Neural cell (in vitro differentiated cells): ENCODE results near the gene RPS15. TPM values are rescaled to one million over a fixed set of nuclear protein-coding genes. Genes with fewer than 3 reads are reported as not detected.

ENCODE experiments used
- H2AFZ ChIP-seq: fragments of 200-600, 300-800 bp; sonication (generic), shearing (Covaris generic); 2 replicates; pipeline ENCODE4 v1.6.0; 2014; ENCODE audit warnings: low read depth, mild to moderate bottlenecking, antibody characterized with exemption, low read length, moderate library complexity
- H3F3A ChIP-seq: fragments of 200-600 bp; shearing (Covaris generic); 2 replicates; pipeline ENCODE4 v1.6.1; 2016; ENCODE audit warnings: mild to moderate bottlenecking, moderate library complexity, mixed read lengths, antibody characterized with exemption, low read length; ENCODE audit not compliant: insufficient read depth, poor library complexity, severe bottlenecking
- H3K27ac ChIP-seq: fragments of 200-600, 300-800 bp; sonication (generic), shearing (Covaris generic); 2 replicates; pipeline ENCODE4 v1.5.1; 2014; ENCODE audit warnings: mild to moderate bottlenecking, low read length, moderate library complexity
- H3K27me3 ChIP-seq: fragments of 300-800, 200-600 bp; sonication (generic), shearing (Covaris generic); 2 replicates; pipeline ENCODE4 v1.6.0; 2014; ENCODE audit warnings: mild to moderate bottlenecking, low read depth, low read length, moderate library complexity; ENCODE audit not compliant: insufficient read depth
- H3K36me3 ChIP-seq: fragments of 300-800, 200-600 bp; sonication (generic), shearing (Covaris generic); 2 replicates; pipeline ENCODE4 v1.5.1; 2014; ENCODE audit warnings: mild to moderate bottlenecking, antibody characterized with exemption, low read length, moderate library complexity; ENCODE audit not compliant: insufficient read depth
- H3K4me2 ChIP-seq: fragments of 300-800, 200-600 bp; sonication (generic), shearing (Covaris generic); 2 replicates; pipeline ENCODE4 v1.6.0; 2014; ENCODE audit warnings: mild to moderate bottlenecking, low read length
- H3K4me3 ChIP-seq: fragments of 300-800, 200-600 bp; sonication (generic), shearing (Covaris generic); 2 replicates; pipeline ENCODE4 v1.5.1; 2014; ENCODE audit warnings: mild to moderate bottlenecking, low read length, moderate library complexity
- H3K79me2 ChIP-seq: fragments of 200-600 bp; shearing (Covaris generic); replicated peaks from 2 replicates; pipeline ENCODE4 v1.6.0; 2014; ENCODE audit warnings: mild to moderate bottlenecking, low read length, moderate library complexity; ENCODE audit not compliant: insufficient read depth
- H3K9ac ChIP-seq: fragments of 300-800, 200-600 bp; sonication (generic), shearing (Covaris generic); 2 replicates; pipeline ENCODE4 v1.6.1; 2016; ENCODE audit warnings: mild to moderate bottlenecking, low read length, mixed read lengths
- H3K9me2 ChIP-seq: fragments of 200-600 bp; shearing (Covaris generic); 2 replicates; pipeline ENCODE4 v1.6.1; 2016; ENCODE audit warnings: mild to moderate bottlenecking, low read length, mixed read lengths; ENCODE audit not compliant: insufficient read depth
- H3K9me3 ChIP-seq: fragments of 200-600, 300-800 bp; sonication (generic), shearing (Covaris generic); 2 replicates; pipeline ENCODE4 v1.6.1; 2016; ENCODE audit warnings: mild to moderate bottlenecking, mixed run types, low read length, moderate library complexity, mixed read lengths
- H4K20me1 ChIP-seq: fragments of 200-600 bp; shearing (Covaris generic); 2 replicates; pipeline ENCODE4 v1.6.1; 2016; ENCODE audit warnings: mild to moderate bottlenecking, mixed run types; ENCODE audit not compliant: insufficient read depth
- EP300 ChIP-seq: fragments of 450-650 bp; conservative IDR thresholded peaks from 2 replicates; pipeline ENCODE4 v1.6.1; 2014; ENCODE audit warnings: antibody characterized with exemption, mild to moderate bottlenecking, moderate library complexity; ENCODE audit not compliant: poor library complexity, severe bottlenecking
- EZH2 ChIP-seq: fragments of 200-600, 300-800 bp; shearing (Covaris generic), sonication (generic); IDR thresholded peaks from 2 replicates; pipeline ENCODE4 v1.6.1; 2014; ENCODE audit warnings: antibody characterized with exemption, low read length, borderline replicate concordance, mild to moderate bottlenecking; ENCODE audit not compliant: insufficient read depth, poor library complexity, severe bottlenecking
- MXI1 ChIP-seq: fragments of 450-650 bp; conservative IDR thresholded peaks from 2 replicates; pipeline ENCODE4 v1.6.1; 2014; ENCODE audit warnings: antibody characterized with exemption, mild to moderate bottlenecking; ENCODE audit not compliant: poor library complexity, severe bottlenecking
- POLR2AphosphoS5 ChIP-seq: IDR thresholded peaks from 2 replicates; pipeline ENCODE4 v1.6.1; 2012
- RAD21 ChIP-seq: fragments of 450-650 bp; conservative IDR thresholded peaks from 2 replicates; pipeline ENCODE4 v1.6.1; 2014; ENCODE audit warnings: antibody characterized with exemption, mild to moderate bottlenecking, moderate library complexity
- polyA plus RNA-seq: library from polyadenylated mRNA; depleted of rRNA; stranded (reverse); fragments of >200 nt; gene quantifications from 2 replicates; pipeline ENCODE4 v1.2.3, GENCODE V29; 2014
- TF ChIP-seq, protein P1 (sequence below): fragments of 450-650 bp; IDR thresholded peaks from 2 replicates; pipeline ENCODE4 v1.5.1; 2014; ENCODE audit warnings: antibody characterized with exemption, mild to moderate bottlenecking, moderate library complexity; ENCODE audit not compliant: poor library complexity, severe bottlenecking
- TF ChIP-seq, protein P2 (sequence below): IDR thresholded peaks from 2 replicates; pipeline ENCODE4 v1.6.1; 2012; ENCODE audit warnings: borderline replicate concordance

RPS15 gene
- polyA plus RNA-seq, 1 donor from 2014 or later: 591 TPM

GRCh38 chr19:1465191-1466016, 27.2 kb downstream of the RPS15 start:
- H3K79me2 ChIP-seq: peaks cover 5% of the 10 kb centered on the region
- H3F3A ChIP-seq: no peaks in the 10 kb centered on the region
- H2AFZ ChIP-seq: no peak overlapping the region
- no peak overlapping the region for H3K4me3 ChIP-seq
- peaks cover 39% of the 10 kb centered on the region for H4K20me1 ChIP-seq
- no peak overlapping the region for H3K27ac ChIP-seq
- no peaks in the 10 kb centered on the region for H3K9me2 ChIP-seq
- no peaks in the 10 kb centered on the region for H3K9me3 ChIP-seq
- no peak overlapping the region for H3K4me2 ChIP-seq
- H3K9ac ChIP-seq: no peak overlapping the region
- peaks cover 6% of the 10 kb centered on the region for H3K36me3 ChIP-seq
- no peaks in the 10 kb centered on the region for H3K27me3 ChIP-seq
- TF ChIP-seq, protein P1, sequence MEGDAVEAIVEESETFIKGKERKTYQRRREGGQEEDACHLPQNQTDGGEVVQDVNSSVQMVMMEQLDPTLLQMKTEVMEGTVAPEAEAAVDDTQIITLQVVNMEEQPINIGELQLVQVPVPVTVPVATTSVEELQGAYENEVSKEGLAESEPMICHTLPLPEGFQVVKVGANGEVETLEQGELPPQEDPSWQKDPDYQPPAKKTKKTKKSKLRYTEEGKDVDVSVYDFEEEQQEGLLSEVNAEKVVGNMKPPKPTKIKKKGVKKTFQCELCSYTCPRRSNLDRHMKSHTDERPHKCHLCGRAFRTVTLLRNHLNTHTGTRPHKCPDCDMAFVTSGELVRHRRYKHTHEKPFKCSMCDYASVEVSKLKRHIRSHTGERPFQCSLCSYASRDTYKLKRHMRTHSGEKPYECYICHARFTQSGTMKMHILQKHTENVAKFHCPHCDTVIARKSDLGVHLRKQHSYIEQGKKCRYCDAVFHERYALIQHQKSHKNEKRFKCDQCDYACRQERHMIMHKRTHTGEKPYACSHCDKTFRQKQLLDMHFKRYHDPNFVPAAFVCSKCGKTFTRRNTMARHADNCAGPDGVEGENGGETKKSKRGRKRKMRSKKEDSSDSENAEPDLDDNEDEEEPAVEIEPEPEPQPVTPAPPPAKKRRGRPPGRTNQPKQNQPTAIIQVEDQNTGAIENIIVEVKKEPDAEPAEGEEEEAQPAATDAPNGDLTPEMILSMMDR: peak; percentile 26
- TF ChIP-seq POLR2AphosphoS5 (peak; percentile 15), EZH2 (no peak)

DNA sequence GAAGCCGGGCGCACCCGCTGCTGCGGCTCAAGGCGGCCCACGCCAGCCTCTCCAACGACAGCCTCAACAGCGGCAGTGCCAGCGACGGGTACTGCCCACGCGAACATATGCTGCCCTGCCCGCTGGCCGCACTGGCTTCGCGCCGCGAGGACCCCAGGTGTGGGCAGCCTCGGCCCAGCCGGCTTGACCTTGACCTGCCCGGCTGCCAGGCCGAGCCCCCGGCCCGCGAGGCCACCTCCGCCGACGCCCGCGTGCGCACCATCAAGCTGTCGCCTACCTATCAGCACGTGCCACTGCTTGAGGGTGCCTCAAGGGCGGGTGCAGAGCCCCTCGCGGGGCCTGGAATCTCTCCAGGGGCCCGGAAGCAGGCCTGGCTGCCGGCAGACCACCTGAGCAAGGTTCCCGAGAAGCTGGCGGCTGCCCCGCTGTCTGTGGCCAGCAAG, 27.8 kb downstream of the RPS15 start:
- no peak overlapping the region for H3K4me3 ChIP-seq
- no peak overlapping the region for H2AFZ ChIP-seq
- H3K9me2 ChIP-seq: no peaks in the 10 kb centered on the region
- H3K27me3 ChIP-seq: no peaks in the 10 kb centered on the region
- H3F3A ChIP-seq: no peaks in the 10 kb centered on the region
- H3K79me2 ChIP-seq: peaks cover 5% of the 10 kb centered on the region
- H4K20me1 ChIP-seq: peaks cover 39% of the 10 kb centered on the region
- no peaks in the 10 kb centered on the region for H3K36me3 ChIP-seq
- H3K27ac ChIP-seq: no peak overlapping the region
- no peaks in the 10 kb centered on the region for H3K9me3 ChIP-seq
- TF ChIP-seq, protein P2, sequence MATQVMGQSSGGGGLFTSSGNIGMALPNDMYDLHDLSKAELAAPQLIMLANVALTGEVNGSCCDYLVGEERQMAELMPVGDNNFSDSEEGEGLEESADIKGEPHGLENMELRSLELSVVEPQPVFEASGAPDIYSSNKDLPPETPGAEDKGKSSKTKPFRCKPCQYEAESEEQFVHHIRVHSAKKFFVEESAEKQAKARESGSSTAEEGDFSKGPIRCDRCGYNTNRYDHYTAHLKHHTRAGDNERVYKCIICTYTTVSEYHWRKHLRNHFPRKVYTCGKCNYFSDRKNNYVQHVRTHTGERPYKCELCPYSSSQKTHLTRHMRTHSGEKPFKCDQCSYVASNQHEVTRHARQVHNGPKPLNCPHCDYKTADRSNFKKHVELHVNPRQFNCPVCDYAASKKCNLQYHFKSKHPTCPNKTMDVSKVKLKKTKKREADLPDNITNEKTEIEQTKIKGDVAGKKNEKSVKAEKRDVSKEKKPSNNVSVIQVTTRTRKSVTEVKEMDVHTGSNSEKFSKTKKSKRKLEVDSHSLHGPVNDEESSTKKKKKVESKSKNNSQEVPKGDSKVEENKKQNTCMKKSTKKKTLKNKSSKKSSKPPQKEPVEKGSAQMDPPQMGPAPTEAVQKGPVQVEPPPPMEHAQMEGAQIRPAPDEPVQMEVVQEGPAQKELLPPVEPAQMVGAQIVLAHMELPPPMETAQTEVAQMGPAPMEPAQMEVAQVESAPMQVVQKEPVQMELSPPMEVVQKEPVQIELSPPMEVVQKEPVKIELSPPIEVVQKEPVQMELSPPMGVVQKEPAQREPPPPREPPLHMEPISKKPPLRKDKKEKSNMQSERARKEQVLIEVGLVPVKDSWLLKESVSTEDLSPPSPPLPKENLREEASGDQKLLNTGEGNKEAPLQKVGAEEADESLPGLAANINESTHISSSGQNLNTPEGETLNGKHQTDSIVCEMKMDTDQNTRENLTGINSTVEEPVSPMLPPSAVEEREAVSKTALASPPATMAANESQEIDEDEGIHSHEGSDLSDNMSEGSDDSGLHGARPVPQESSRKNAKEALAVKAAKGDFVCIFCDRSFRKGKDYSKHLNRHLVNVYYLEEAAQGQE: no peak
- TF ChIP-seq EP300 (no peak), RAD21 (no peak), MXI1 (no peak), EZH2 (no peak)
- TF ChIP-seq, protein P1: no peak
- H3K4me2 ChIP-seq: no peak overlapping the region
- no peak overlapping the region for H3K9ac ChIP-seq
